Measurements from ENCODE around the gene PBOV1. TPM values are rescaled to one million over a fixed set of nuclear protein-coding genes. Genes with fewer than 3 reads are reported as not detected.

Gene PBOV1
- total RNA-seq = not detected
- polyA plus RNA-seq = not detected
- long read RNA-seq, donor 1 = 0 reads
- long read RNA-seq, donor 2 = 0 reads
- long read RNA-seq, donor 3 = 0 reads
- long read RNA-seq, donor 4 = 0 reads

GRCh38 chr6:138218449-138218848 lies at the start of gene PBOV1:
TSS of gene PBOV1 (minus strand) at chr6:138218491. CDS start at chr6:138218395, 96 bp downstream.
- no peak within 1 kb of the TSS for H3K27ac ChIP-seq (ENCODE audit: low read length)
- intact Hi-C loops (cut with DNase I) = no loop called here
- no peaks in the 10 kb centered on the region for H3K4me1 ChIP-seq (ENCODE audit: control insufficient read depth, insufficient read depth, low read length)
- H3K9me3 ChIP-seq (ENCODE audit: control insufficient read depth, low read length) = no peaks in the 10 kb centered on the region
- ATAC-seq (no peak), DNase-seq (no peak)
- no peak within 1 kb of the TSS for H3K4me3 ChIP-seq (ENCODE audit: low read length)
- H3K27me3 ChIP-seq (ENCODE audit: control insufficient read depth, insufficient read depth) = no peaks in the 10 kb centered on the region
- WGBS = 71% methylated on average over 2 of the region's 2 CpGs

- no peaks in the 10 kb centered on the region for H3K27me3 ChIP-seq (ENCODE audit: control insufficient read depth, insufficient read depth)
- ATAC-seq = no peak
- no peak overlapping the region for H3K27ac ChIP-seq (ENCODE audit: low read length)
- H3K4me3 ChIP-seq (ENCODE audit: low read length) = no peak overlapping the region
- no peaks in the 10 kb centered on the region for H3K4me1 ChIP-seq (ENCODE audit: control insufficient read depth, insufficient read depth, low read length)
- H3K9me3 ChIP-seq (ENCODE audit: control insufficient read depth, low read length) = no peaks in the 10 kb centered on the region
- intact Hi-C loops (cut with DNase I) = no loop called here
- WGBS = 88% methylated on average over 3 of the region's 3 CpGs
- no peak for DNase-seq
These were observed 47.8 kb upstream of the PBOV1 start for GRCh38 chr6:138266095-138266494.

GRCh38 chr6:138264372-138264880 lies 46.1 kb upstream of the PBOV1 start:
- Histone ChIP-seq H3K9me3 (ENCODE audit: control insufficient read depth, low read length) (no peaks in the 10 kb centered on the region), H3K27me3 (ENCODE audit: control insufficient read depth, insufficient read depth) (no peaks in the 10 kb centered on the region), H3K4me3 (ENCODE audit: low read length) (no peak overlapping the region), H3K27ac (ENCODE audit: low read length) (no peak overlapping the region), H3K4me1 (ENCODE audit: control insufficient read depth, insufficient read depth, low read length) (no peaks in the 10 kb centered on the region)
- intact Hi-C loops (cut with DNase I) = no loop called here
- ATAC-seq = no peak
- no peak for DNase-seq

GRCh38 chr6:138263963-138264362 lies 45.7 kb upstream of the PBOV1 start:
- DNase-seq = no peak
- WGBS = 83% methylated on average over 4 of the region's 4 CpGs
- H3K4me3 ChIP-seq (ENCODE audit: low read length) = no peak overlapping the region
- ATAC-seq = no peak
- intact Hi-C loops (cut with DNase I) = no loop called here
- H3K9me3 ChIP-seq (ENCODE audit: control insufficient read depth, low read length) = no peaks in the 10 kb centered on the region
- H3K4me1 ChIP-seq (ENCODE audit: control insufficient read depth, insufficient read depth, low read length) = no peaks in the 10 kb centered on the region
- H3K27me3 ChIP-seq (ENCODE audit: control insufficient read depth, insufficient read depth) = no peaks in the 10 kb centered on the region
- no peak overlapping the region for H3K27ac ChIP-seq (ENCODE audit: low read length)

GRCh38 chr6:138261116-138261780 lies 43.0 kb upstream of the PBOV1 start:
- no peaks in the 10 kb centered on the region for H3K9me3 ChIP-seq (ENCODE audit: control insufficient read depth, low read length)
- H3K4me1 ChIP-seq (ENCODE audit: control insufficient read depth, insufficient read depth, low read length) = no peaks in the 10 kb centered on the region
- DNase-seq = no peak
- WGBS = 52% methylated on average over 2 of the region's 2 CpGs
- H3K4me3 ChIP-seq (ENCODE audit: low read length) = no peak overlapping the region
- H3K27me3 ChIP-seq (ENCODE audit: control insufficient read depth, insufficient read depth) = no peaks in the 10 kb centered on the region
- intact Hi-C loops (cut with DNase I) = no loop called here
- ATAC-seq = no peak
- no peak overlapping the region for H3K27ac ChIP-seq (ENCODE audit: low read length)

- ATAC-seq = no peak
- H3K27ac ChIP-seq (ENCODE audit: low read length) = no peak overlapping the region
- no peaks in the 10 kb centered on the region for H3K9me3 ChIP-seq (ENCODE audit: control insufficient read depth, low read length)
- no peaks in the 10 kb centered on the region for H3K27me3 ChIP-seq (ENCODE audit: control insufficient read depth, insufficient read depth)
- H3K4me3 ChIP-seq (ENCODE audit: low read length) = no peak overlapping the region
- DNase-seq = no peak
- no peaks in the 10 kb centered on the region for H3K4me1 ChIP-seq (ENCODE audit: control insufficient read depth, insufficient read depth, low read length)
- intact Hi-C loops (cut with DNase I) = no loop called here
- WGBS = 77% methylated on average over 6 of the region's 6 CpGs
These were observed 40.7 kb upstream of the PBOV1 start for GRCh38 chr6:138258991-138259390.

- Histone ChIP-seq H3K27ac (ENCODE audit: low read length) (no peak overlapping the region), H3K4me3 (ENCODE audit: low read length) (no peak overlapping the region), H3K4me1 (ENCODE audit: control insufficient read depth, insufficient read depth, low read length) (no peaks in the 10 kb centered on the region), H3K27me3 (ENCODE audit: control insufficient read depth, insufficient read depth) (no peaks in the 10 kb centered on the region), H3K9me3 (ENCODE audit: control insufficient read depth, low read length) (no peaks in the 10 kb centered on the region)
- WGBS = 95% methylated on average over 6 of the region's 6 CpGs
- intact Hi-C loops (cut with DNase I) = no loop called here
- no peak for DNase-seq
- ATAC-seq = no peak
These were observed 39.9 kb upstream of the PBOV1 start for GRCh38 chr6:138258197-138258596.

GRCh38 chr6:138257638-138258040 lies 39.3 kb upstream of the PBOV1 start:
- intact Hi-C loops (cut with DNase I) = no loop called here
- no peaks in the 10 kb centered on the region for H3K4me1 ChIP-seq (ENCODE audit: control insufficient read depth, insufficient read depth, low read length)
- ATAC-seq (no peak), DNase-seq (no peak)
- 96% methylated on average over 1 of the region's 1 CpG for WGBS
- no peaks in the 10 kb centered on the region for H3K27me3 ChIP-seq (ENCODE audit: control insufficient read depth, insufficient read depth)
- H3K27ac ChIP-seq (ENCODE audit: low read length) = no peak overlapping the region
- H3K4me3 ChIP-seq (ENCODE audit: low read length) = no peak overlapping the region
- no peaks in the 10 kb centered on the region for H3K9me3 ChIP-seq (ENCODE audit: control insufficient read depth, low read length)

GRCh38 chr6:138255443-138255842 lies 37.2 kb upstream of the PBOV1 start:
- Histone ChIP-seq H3K27me3 (ENCODE audit: control insufficient read depth, insufficient read depth) (no peaks in the 10 kb centered on the region), H3K9me3 (ENCODE audit: control insufficient read depth, low read length) (no peaks in the 10 kb centered on the region), H3K27ac (ENCODE audit: low read length) (no peak overlapping the region), H3K4me3 (ENCODE audit: low read length) (no peak overlapping the region), H3K4me1 (ENCODE audit: control insufficient read depth, insufficient read depth, low read length) (no peaks in the 10 kb centered on the region)
- no peak for DNase-seq
- ATAC-seq = no peak
- WGBS = 90% methylated on average over 20 of the region's 20 CpGs
- intact Hi-C loops (cut with DNase I) = no loop called here

GRCh38 chr6:138253731-138254130 lies 35.4 kb upstream of the PBOV1 start:
- DNase-seq (peak in 1 of 3 donors; percentile 37), ATAC-seq (no peak)
- WGBS = 95% methylated on average over 11 of the region's 11 CpGs
- H3K27ac ChIP-seq (ENCODE audit: low read length) = no peak overlapping the region
- intact Hi-C loops (cut with DNase I) = no loop called here
- H3K27me3 ChIP-seq (ENCODE audit: control insufficient read depth, insufficient read depth) = no peaks in the 10 kb centered on the region
- no peaks in the 10 kb centered on the region for H3K9me3 ChIP-seq (ENCODE audit: control insufficient read depth, low read length)
- no peak overlapping the region for H3K4me3 ChIP-seq (ENCODE audit: low read length)
- no peaks in the 10 kb centered on the region for H3K4me1 ChIP-seq (ENCODE audit: control insufficient read depth, insufficient read depth, low read length)

- Histone ChIP-seq H3K27ac (ENCODE audit: low read length) (no peak overlapping the region), H3K27me3 (ENCODE audit: control insufficient read depth, insufficient read depth) (no peaks in the 10 kb centered on the region), H3K9me3 (ENCODE audit: control insufficient read depth, low read length) (no peaks in the 10 kb centered on the region), H3K4me1 (ENCODE audit: control insufficient read depth, insufficient read depth, low read length) (no peaks in the 10 kb centered on the region), H3K4me3 (ENCODE audit: low read length) (no peak overlapping the region)
- ATAC-seq = peak; percentile 91 to 96
- 59% methylated on average over 16 of the region's 16 CpGs for WGBS
- intact Hi-C loops (cut with DNase I) = no loop called here
- peak; percentile 63 to 77 (median 67) for DNase-seq
These were observed 32.4 kb upstream of the PBOV1 start for GRCh38 chr6:138250513-138251247.

Data from right cardiac atrium (tissue), 5 donors.